Endothelial cell of umbilical vein (primary cell): ENCODE data around the gene WDTC1. TPM values are rescaled to one million over a fixed set of nuclear protein-coding genes. Genes with fewer than 3 reads are reported as not detected.

Experiments used
- BruUV-seq: library from RNA; stranded (reverse); fragments of 400-500 nt; replicated peaks from 2 replicates; lab custom pipeline; 2021; lab: Mats Ljungman, UMichigan
- CTCF ChIA-PET: fragments of 300-600, 350-600 bp; sonication (Branson Sonifier 250); formaldehyde crosslinking; loops from one replicate; lab custom pipeline; 2021; ENCODE audit warnings: antibody characterized with exemption, inconsistent platforms; lab: Charles Lee
- POLR2A ChIA-PET: fragments of 300-600, 350-600 bp; sonication (Branson Sonifier 250); formaldehyde crosslinking; loops from one replicate; lab custom pipeline; 2021; ENCODE audit warnings: antibody characterized with exemption, inconsistent platforms; lab: Charles Lee
- DNase-seq: peaks from one replicate; pipeline ENCODE4 v3.0.0-alpha.2; 2011; ENCODE audit warnings: low read depth, low spot score
- FAIRE-seq: peaks from 2 replicates; lab custom pipeline; 2011; peaks lifted over from hg19 to GRCh38; lab: Jason Lieb, UNC
- H2AFZ ChIP-seq: 2 replicates; pipeline ENCODE4 v1.6.0; 2012; ENCODE audit warnings: low read depth, low read length, control low read depth, inconsistent platforms
- H3K27ac ChIP-seq: 2 replicates; pipeline ENCODE4 v1.5.1; 2011; ENCODE audit warnings: low read depth, mild to moderate bottlenecking, control low read depth, low read length, moderate library complexity; ENCODE audit not compliant: insufficient read depth
- H3K27me3 ChIP-seq, 2 experiments: 2 replicates each; pipeline versions ENCODE4 v1.6.0 to v1.6.1; 2011; ENCODE audit warnings: low read length in 2 of 2, mixed read lengths in 1 of 2; ENCODE audit not compliant: control insufficient read depth in 2 of 2, insufficient read depth in 2 of 2
- H3K36me3 ChIP-seq, 2 experiments: 2 replicates in 1 of 2; 3 replicates in 1 of 2; pipeline ENCODE4 v1.5.1; 2011; ENCODE audit warnings: low read length in 2 of 2, mild to moderate bottlenecking in 1 of 2, moderate library complexity in 1 of 2; ENCODE audit not compliant: control insufficient read depth in 2 of 2, insufficient read depth in 2 of 2; ENCODE audit errors: extremely low read depth in 1 of 2
- H3K4me1 ChIP-seq: 3 replicates; pipeline ENCODE4 v1.5.1; 2011; ENCODE audit warnings: mild to moderate bottlenecking, low read length; ENCODE audit not compliant: control insufficient read depth, insufficient read depth; ENCODE audit errors: extremely low read depth
- H3K4me2 ChIP-seq: 2 replicates; pipeline ENCODE4 v1.6.1; 2011; ENCODE audit warnings: low read length, control low read depth, mixed read lengths; ENCODE audit not compliant: insufficient read depth
- H3K4me3 ChIP-seq, 3 experiments: fragments of 200-600 bp in 1 of 3; sonication (generic), shearing (Covaris generic) in 1 of 3; replicated peaks in 1 of 3; 2 replicates each; pipeline ENCODE4 v1.5.1; 2011 to 2016; ENCODE audit warnings: control low read depth in 3 of 3, low read length in 3 of 3, mild to moderate bottlenecking in 2 of 3, inconsistent platforms in 1 of 3, low read depth in 1 of 3, moderate library complexity in 1 of 3; ENCODE audit not compliant: insufficient read depth in 1 of 3
- H3K79me2 ChIP-seq: 2 replicates; pipeline ENCODE4 v1.6.0; 2012; ENCODE audit warnings: low read length, inconsistent platforms; ENCODE audit not compliant: control insufficient read depth, insufficient read depth
- H3K9ac ChIP-seq: replicated peaks from 2 replicates; pipeline ENCODE3; 2011; ENCODE audit warnings: low read length, control low read depth; ENCODE audit not compliant: insufficient read depth; ENCODE audit errors: extremely low read depth
- H3K9me1 ChIP-seq: replicated peaks from 3 replicates; pipeline ENCODE4 v1.6.0; 2011; ENCODE audit warnings: mild to moderate bottlenecking, low read length; ENCODE audit not compliant: control insufficient read depth, insufficient read depth; ENCODE audit errors: extremely low read depth
- H3K9me3 ChIP-seq: replicated peaks from 2 replicates; pipeline ENCODE4 v1.5.1; 2012; ENCODE audit warnings: low read length, inconsistent platforms; ENCODE audit not compliant: control insufficient read depth, insufficient read depth
- H4K20me1 ChIP-seq: replicated peaks from 2 replicates; pipeline ENCODE3; 2011; ENCODE audit warnings: mild to moderate bottlenecking, low read length; ENCODE audit not compliant: control insufficient read depth, insufficient read depth; ENCODE audit errors: extremely low read depth
- EZH2 ChIP-seq: IDR thresholded peaks from 2 replicates; pipeline ENCODE4 v1.6.1; 2012; ENCODE audit warnings: borderline replicate concordance, low read depth, mild to moderate bottlenecking, moderate library complexity, low read length, inconsistent platforms; ENCODE audit not compliant: severe bottlenecking
- FOS ChIP-seq: IDR thresholded peaks from 2 replicates; pipeline ENCODE4 v1.6.1; 2011; ENCODE audit warnings: mild to moderate bottlenecking, low read length, moderate library complexity, borderline replicate concordance; ENCODE audit not compliant: insufficient read depth
- GATA2 ChIP-seq: IDR thresholded peaks from 2 replicates; pipeline ENCODE4 v1.7.0; 2011; ENCODE audit warnings: low read depth, mild to moderate bottlenecking, moderate library complexity, mixed read lengths, low read length; ENCODE audit not compliant: insufficient read length, insufficient read depth
- JUN ChIP-seq: IDR thresholded peaks from 2 replicates; pipeline ENCODE4 v1.6.1; 2011; ENCODE audit warnings: borderline replicate concordance, low read depth; ENCODE audit not compliant: insufficient read length, insufficient read depth
- MAX ChIP-seq: IDR thresholded peaks from 2 replicates; pipeline ENCODE4 v1.6.1; 2011; ENCODE audit not compliant: insufficient read depth, insufficient read length
- MYC ChIP-seq: IDR thresholded peaks from one replicate; pipeline ENCODE4 v1.6.1; 2011; ENCODE audit warnings: mild to moderate bottlenecking, low read depth, low read length
- POLR2A ChIP-seq: IDR thresholded peaks from 2 replicates; pipeline ENCODE4 v1.6.1; 2012; ENCODE audit warnings: low read depth, mild to moderate bottlenecking, control low read depth, low read length
- POLR2AphosphoS5 ChIP-seq: IDR thresholded peaks from 2 replicates; pipeline ENCODE4 v1.6.1; 2012; ENCODE audit warnings: low read depth, mild to moderate bottlenecking, control low read depth, low read length, moderate library complexity; ENCODE audit not compliant: insufficient read depth
- dilution Hi-C: fragments of 300-500 bp; cut with MboI; formaldehyde crosslinking; loops from one replicate; pipeline ENCODE4 v1.15.0; 2019; ENCODE audit warnings: low sequenced_read_pairs; ENCODE audit not compliant: extremely low pct_ligation_motif_present
- intact Hi-C: fragments of 100-400 bp; cut with micrococcal nuclease; formaldehyde crosslinking; loops from one replicate; pipeline ENCODE4 v1.10.0; 2022
- polyA plus RNA-seq, 4 experiments: library from polyadenylated mRNA; depleted of rRNA in 3 of 4; stranded (reverse) in 3 of 4; unstranded in 1 of 4; fragments of >200 nt; gene quantifications; 2 replicates each; pipeline versions ENCODE4 v1.2.1 to v1.2.3, GENCODE V29; 2011 to 2012; ENCODE audit warnings: missing spikeins in 1 of 4
- total RNA-seq: library from RNA; stranded (reverse); gene quantifications from 2 replicates; pipeline ENCODE4 v1.2.3, GENCODE V29; 2021
- TF ChIP-seq, protein P1 (sequence below), 2 donors: IDR thresholded peaks; 1 replicate in 1 of 2; 2 replicates in 1 of 2; pipeline ENCODE4 v1.5.1; 2011; ENCODE audit warnings: low read length in 2 of 2, mild to moderate bottlenecking in 2 of 2, moderate library complexity in 2 of 2, control low read depth in 1 of 2, inconsistent platforms in 1 of 2, low read depth in 1 of 2; ENCODE audit not compliant: insufficient read depth in 1 of 2; ENCODE audit errors: extremely low read depth in 1 of 2

The WDTC1 gene
- total and polyA plus RNA-seq, 2 donors (not counting 3 experiments of a cell fraction or from before 2014, with no cell fraction given), result 15.4 to 27.6 TPM

DNA sequence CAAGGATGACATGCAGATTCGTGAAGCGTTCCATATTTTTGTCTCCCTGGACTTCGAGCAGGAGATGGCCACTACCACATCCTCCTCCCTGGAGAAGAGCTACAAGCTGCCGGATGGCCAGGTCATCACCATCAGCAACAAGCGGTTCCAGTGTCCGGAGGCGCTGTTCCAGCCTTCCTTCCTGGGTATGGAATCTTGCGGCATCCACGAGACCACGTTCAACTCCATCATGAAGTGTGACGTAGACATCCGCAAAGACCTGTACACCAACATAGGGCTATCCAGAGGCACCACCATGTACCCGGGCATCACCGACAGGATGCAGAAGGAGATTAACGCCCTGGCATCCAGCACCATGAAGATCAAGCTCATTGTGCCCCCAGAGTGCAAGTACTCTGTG is 90.9 kb downstream of the WDTC1 start:
- H3K9ac ChIP-seq, result no peak overlapping the region
- H3K4me3 ChIP-seq, result no peak overlapping the region
- dilution Hi-C loops, result no loop called here
- H3K27me3 ChIP-seq, result no peaks in the 10 kb centered on the region
- TF ChIP-seq POLR2AphosphoS5 (no peak), MAX (no peak), GATA2 (no peak), EZH2 (no peak), JUN (no peak), MYC (no peak), FOS (no peak), POLR2A (no peak)
- TF ChIP-seq, protein P1, sequence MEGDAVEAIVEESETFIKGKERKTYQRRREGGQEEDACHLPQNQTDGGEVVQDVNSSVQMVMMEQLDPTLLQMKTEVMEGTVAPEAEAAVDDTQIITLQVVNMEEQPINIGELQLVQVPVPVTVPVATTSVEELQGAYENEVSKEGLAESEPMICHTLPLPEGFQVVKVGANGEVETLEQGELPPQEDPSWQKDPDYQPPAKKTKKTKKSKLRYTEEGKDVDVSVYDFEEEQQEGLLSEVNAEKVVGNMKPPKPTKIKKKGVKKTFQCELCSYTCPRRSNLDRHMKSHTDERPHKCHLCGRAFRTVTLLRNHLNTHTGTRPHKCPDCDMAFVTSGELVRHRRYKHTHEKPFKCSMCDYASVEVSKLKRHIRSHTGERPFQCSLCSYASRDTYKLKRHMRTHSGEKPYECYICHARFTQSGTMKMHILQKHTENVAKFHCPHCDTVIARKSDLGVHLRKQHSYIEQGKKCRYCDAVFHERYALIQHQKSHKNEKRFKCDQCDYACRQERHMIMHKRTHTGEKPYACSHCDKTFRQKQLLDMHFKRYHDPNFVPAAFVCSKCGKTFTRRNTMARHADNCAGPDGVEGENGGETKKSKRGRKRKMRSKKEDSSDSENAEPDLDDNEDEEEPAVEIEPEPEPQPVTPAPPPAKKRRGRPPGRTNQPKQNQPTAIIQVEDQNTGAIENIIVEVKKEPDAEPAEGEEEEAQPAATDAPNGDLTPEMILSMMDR (IDR thresholded peaks at IDR 0.05; ENCODE audit: extremely low read depth in 1 of 2, insufficient read depth in 1 of 2, low read depth in 1 of 2, low read length in 2 of 2), result no peak
- DNase-seq, result no peak
- POLR2A ChIA-PET, result interaction anchor here (0.5 kb wide), 1 partner anchor 20 kb away, joined by 3 read pairs; no protein-coding TSS in a partner anchor
- H3K27ac ChIP-seq, result no peak overlapping the region
- H3K9me3 ChIP-seq, result no peaks in the 10 kb centered on the region
- BruUV-seq, result no TSS peak
- H3K79me2 ChIP-seq, result peaks cover 69% of the 10 kb centered on the region
- no peak overlapping the region for H3K4me2 ChIP-seq
- peaks cover 11% of the 10 kb centered on the region for H3K4me1 ChIP-seq
- H3K9me1 ChIP-seq, result no peaks in the 10 kb centered on the region
- intact Hi-C loops, result no loop called here
- peaks cover 3 to 7% of the 10 kb centered on the region in 2 experiments for H3K36me3 ChIP-seq
- H2AFZ ChIP-seq, result no peak overlapping the region
- no peak for FAIRE-seq
- H4K20me1 ChIP-seq, result peaks cover 2% of the 10 kb centered on the region
- CTCF ChIA-PET, result interaction anchor here (2.7 kb wide), 1 partner anchor 26 kb away, joined by 8 read pairs; no protein-coding TSS in a partner anchor
